Endometrial microvascular endothelial cells (primary cell): ENCODE results near the gene HELZ. TPM values are rescaled to one million over a fixed set of nuclear protein-coding genes. Genes with fewer than 3 reads are reported as not detected.

Experiments used
- in situ Hi-C: cut with HindIII; loops from 2 replicates; pipeline ENCODE4 v1.10.0; 2017; ENCODE audit warnings: low sequenced_read_pairs, low pct_unique_long_range_greater_than_20kb; ENCODE audit errors: inconsistent ontology term
- total RNA-seq: library from RNA; depleted of rRNA; stranded (reverse); fragments of >200 nt; gene quantifications from one replicate; pipeline ENCODE4 v1.2.3, GENCODE V29; 2015; ENCODE audit errors: inconsistent ontology term

HELZ gene
- total RNA-seq, 1 donor from 2014 or later = 18.2 TPM

DNA sequence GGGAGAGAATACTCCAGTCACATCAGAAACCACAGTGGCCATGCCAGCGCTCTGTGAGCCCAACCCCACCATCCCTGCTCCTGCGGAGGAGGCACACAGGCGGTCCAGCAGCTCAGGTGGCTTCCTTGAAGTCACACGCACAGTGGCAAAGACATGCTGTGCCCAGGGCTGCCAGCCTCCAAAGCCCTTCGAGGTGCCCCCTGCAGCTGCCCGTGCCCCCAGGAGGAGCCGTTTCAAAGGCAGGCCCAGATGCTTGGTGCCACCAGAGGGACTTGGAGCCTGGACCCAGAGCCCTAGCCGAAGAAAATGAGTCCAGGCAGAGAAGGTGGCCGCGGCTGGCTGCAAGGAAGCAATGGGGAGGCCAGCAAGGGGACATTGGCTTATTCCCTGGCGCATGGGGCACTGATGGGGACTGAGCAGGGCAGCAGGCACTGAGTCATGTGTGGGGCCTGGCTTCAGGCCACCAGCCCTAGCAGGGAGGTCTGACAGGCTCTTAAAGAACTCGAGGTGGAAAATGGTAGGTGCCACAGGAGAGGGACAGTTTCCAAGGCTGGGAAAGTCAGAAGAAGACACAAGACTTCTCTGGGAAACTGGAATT lies 217.9 kb downstream of the HELZ start:
- in situ Hi-C loops = no loop called here

- in situ Hi-C loops = no loop called here
Observed at GRCh38 chr17:67026341-67026740, 218.7 kb downstream of the HELZ start.

- in situ Hi-C loops = no loop called here
Observed at GRCh38 chr17:67025216-67025792, 219.7 kb downstream of the HELZ start.

- in situ Hi-C loops = no loop called here
Observed at GRCh38 chr17:67024736-67025135, 220.3 kb downstream of the HELZ start.

DNA sequence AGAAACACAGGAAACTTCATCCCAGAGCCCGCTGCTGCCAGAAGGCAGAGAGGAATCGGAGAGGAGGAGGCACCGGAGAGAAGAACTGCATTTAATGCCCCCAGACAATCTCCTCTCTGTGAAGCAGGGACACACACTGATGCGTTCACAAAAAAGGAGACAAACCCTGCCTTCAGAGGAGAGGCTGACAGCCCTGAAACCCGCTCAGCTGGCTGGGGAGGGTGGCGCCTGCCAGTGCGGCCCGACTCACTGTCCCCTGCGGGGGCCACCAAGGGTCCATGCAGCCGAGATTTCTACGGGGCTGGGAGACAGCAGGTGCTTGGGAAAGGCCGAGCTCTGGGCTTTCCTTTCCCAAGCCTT lies 222.6 kb downstream of the HELZ start:
- in situ Hi-C loops = no loop called here

DNA sequence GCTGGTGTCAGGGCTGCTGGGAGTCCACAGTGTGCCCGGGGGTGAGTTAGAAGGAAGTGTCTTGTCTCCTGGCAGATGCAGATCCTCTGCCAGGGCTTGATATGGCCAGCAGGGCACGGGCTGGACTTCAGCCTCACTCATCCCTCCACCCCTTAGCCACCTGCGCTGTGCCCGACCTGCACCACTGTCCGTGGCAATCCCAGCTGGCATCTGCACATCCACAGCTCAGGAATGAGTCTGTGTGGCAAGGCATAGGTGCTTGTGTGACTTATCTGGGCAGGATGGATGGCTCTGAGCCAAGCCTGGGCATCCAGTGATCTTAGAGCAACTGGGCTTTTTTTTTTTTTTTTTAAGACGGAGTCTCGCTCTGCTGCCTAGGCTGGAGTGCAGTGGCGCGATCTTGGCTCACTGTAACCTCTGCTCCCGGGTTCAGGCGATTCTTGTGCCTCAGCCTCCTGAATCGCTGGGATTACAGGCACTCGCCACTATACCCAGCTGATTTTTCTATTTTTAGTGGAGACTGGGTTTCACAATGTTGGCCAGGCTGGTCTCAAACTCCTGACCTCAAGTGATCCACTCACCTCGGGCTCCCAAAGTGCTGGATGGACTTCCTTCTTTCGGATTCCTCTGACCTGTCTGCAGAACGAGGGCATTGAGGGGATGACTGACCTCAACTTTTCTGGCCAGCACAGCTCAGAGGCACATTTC lies 223.1 kb downstream of the HELZ start:
- in situ Hi-C loops = no loop called here

GRCh38 chr17:67021196-67021595 lies 223.8 kb downstream of the HELZ start:
- in situ Hi-C loops = no loop called here

Other genes starting within 250 kb of the HELZ start
- not detected for gene CACNG1, start 200.6 kb downstream of the HELZ start, total RNA-seq
- 48.9 TPM for gene PSMD12, start 121.4 kb upstream of the HELZ start, total RNA-seq
- gene PITPNC1, start 132.1 kb upstream of the HELZ start, total RNA-seq = 7.1 TPM